DND-41 (cell line): ENCODE measurements around the gene F13A1.

Source experiments
- EZH2 ChIP-seq: IDR thresholded peaks from 3 replicates; pipeline ENCODE4 v1.6.1; 2012; ENCODE audit warnings: borderline replicate concordance, low read depth, mild to moderate bottlenecking, moderate library complexity, low read length, inconsistent platforms; ENCODE audit not compliant: severe bottlenecking
- TF ChIP-seq, protein P1 (sequence below): IDR thresholded peaks from 2 replicates; pipeline ENCODE4 v1.5.1; 2012; ENCODE audit warnings: borderline replicate concordance, low read length, moderate library complexity, mild to moderate bottlenecking; ENCODE audit not compliant: poor library complexity, severe bottlenecking; ENCODE audit errors: extremely low read depth

DNA sequence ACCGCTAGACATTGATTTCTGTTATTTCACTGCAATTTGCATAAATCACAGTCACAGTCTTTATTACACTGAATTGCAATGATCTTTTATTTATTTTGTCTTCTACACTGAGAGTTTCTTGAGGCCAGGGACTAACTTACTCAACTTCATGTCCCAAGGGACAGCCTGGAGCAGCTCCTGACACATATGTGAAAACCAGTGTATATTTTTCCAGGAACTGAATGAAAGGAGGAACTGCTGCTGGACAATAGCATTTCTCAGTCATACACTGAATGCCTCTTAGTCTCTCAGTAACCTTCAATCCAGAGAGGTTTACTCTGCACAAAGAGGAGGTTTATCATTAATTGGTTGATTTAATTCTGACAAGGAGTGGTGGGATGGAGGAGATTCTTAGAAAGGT is 5.9 kb downstream of the F13A1 start:
- TF ChIP-seq, protein P1, sequence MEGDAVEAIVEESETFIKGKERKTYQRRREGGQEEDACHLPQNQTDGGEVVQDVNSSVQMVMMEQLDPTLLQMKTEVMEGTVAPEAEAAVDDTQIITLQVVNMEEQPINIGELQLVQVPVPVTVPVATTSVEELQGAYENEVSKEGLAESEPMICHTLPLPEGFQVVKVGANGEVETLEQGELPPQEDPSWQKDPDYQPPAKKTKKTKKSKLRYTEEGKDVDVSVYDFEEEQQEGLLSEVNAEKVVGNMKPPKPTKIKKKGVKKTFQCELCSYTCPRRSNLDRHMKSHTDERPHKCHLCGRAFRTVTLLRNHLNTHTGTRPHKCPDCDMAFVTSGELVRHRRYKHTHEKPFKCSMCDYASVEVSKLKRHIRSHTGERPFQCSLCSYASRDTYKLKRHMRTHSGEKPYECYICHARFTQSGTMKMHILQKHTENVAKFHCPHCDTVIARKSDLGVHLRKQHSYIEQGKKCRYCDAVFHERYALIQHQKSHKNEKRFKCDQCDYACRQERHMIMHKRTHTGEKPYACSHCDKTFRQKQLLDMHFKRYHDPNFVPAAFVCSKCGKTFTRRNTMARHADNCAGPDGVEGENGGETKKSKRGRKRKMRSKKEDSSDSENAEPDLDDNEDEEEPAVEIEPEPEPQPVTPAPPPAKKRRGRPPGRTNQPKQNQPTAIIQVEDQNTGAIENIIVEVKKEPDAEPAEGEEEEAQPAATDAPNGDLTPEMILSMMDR = no peak
- TF ChIP-seq EZH2 = no peak
